Fibroblast of villous mesenchyme (primary cell): Measurements from ENCODE around the gene VPS18. TPM values are rescaled to one million over a fixed set of nuclear protein-coding genes. Genes with fewer than 3 reads are reported as not detected.

Source experiments
- DNase-seq: peaks from one replicate; pipeline ENCODE4 v3.0.0-alpha.2; 2010; ENCODE audit warnings: low read depth
- H3K4me3 ChIP-seq: 2 replicates; pipeline ENCODE4 v1.5.1; 2011; ENCODE audit warnings: low read depth, mild to moderate bottlenecking, low read length
- total RNA-seq: library from RNA; depleted of rRNA; stranded (reverse); fragments of >200 nt; gene quantifications from 2 replicates; pipeline ENCODE4 v1.2.3, GENCODE V29; 2012
- TF ChIP-seq, protein P1 (sequence below): IDR thresholded peaks from 2 replicates; pipeline ENCODE4 v1.5.1; 2012; ENCODE audit warnings: low read depth, mild to moderate bottlenecking, low read length; ENCODE audit not compliant: insufficient read depth

VPS18 gene
- total RNA-seq, 1 donor = 48.8 TPM

DNA sequence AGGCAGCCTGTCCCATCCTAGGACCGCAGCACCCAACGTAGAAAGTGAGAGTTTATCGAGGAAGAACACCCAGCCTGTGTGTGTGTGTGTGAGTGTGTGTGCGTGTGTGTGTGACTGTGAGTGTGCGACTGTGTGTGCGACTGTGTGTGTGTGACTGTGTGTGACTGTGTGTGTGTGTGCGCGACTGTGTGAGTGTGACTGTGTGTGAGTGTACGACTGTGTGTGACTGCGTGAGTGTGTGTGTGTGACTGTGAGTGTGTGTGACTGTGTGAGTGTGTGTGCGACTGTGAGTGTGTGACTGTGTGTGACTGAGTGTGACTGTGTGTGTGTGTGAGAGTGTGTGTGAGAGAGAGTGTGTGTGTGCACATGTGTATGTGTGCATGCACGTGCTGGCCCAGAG, 19.8 kb downstream of the VPS18 start:
- TF ChIP-seq, protein P1, sequence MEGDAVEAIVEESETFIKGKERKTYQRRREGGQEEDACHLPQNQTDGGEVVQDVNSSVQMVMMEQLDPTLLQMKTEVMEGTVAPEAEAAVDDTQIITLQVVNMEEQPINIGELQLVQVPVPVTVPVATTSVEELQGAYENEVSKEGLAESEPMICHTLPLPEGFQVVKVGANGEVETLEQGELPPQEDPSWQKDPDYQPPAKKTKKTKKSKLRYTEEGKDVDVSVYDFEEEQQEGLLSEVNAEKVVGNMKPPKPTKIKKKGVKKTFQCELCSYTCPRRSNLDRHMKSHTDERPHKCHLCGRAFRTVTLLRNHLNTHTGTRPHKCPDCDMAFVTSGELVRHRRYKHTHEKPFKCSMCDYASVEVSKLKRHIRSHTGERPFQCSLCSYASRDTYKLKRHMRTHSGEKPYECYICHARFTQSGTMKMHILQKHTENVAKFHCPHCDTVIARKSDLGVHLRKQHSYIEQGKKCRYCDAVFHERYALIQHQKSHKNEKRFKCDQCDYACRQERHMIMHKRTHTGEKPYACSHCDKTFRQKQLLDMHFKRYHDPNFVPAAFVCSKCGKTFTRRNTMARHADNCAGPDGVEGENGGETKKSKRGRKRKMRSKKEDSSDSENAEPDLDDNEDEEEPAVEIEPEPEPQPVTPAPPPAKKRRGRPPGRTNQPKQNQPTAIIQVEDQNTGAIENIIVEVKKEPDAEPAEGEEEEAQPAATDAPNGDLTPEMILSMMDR = no peak
- no peak for DNase-seq
- H3K4me3 ChIP-seq = no peak overlapping the region

DNA sequence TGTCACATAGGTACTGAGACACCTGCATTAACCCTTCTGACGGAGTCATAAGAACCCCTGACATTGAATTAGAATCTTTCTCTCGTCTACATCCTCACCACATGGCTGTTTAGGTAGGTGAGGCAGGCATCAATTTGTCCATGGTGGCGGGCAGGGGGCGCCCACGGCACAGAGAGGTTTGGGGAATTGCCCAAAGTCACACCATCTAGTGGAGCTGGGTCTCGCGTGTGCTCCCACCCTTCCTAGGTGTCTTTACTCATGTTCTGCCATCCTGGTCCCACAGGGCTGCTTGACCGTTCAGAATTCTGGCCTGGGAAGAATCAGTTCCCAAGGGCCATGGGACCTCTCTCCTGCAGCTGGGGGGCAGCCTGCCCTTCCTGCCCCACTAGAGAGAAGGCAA, 20.2 kb downstream of the VPS18 start:
- DNase-seq = no peak
- no peak overlapping the region for H3K4me3 ChIP-seq
- TF ChIP-seq, protein P1 = no peak

DNA sequence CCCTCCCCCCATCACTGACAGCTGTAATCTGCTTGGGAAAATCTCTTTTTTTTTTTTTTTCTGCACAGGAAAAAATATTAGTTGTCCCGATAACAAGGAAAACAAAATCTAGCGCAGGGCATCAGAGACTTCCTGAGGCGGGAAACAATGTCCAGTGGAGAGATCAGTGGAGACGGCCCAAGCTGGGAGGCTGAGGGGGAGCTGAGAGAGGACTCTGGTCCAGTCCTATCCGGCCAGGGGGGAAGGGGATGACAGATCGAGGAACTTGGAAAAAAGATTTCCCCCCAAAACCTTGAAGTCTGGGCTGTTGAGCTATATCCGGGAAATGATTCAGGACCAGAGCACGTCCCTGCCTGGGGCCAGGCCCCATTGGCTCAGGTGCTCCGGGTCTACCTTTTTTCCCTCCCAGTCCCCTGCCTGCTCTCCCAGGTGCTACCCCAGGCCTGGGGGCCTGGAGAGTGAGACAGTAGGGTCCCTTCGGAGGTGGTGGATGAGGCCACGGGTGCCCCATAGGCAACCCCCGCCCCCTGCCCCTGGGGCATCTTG, 20.9 kb downstream of the VPS18 start:
- TF ChIP-seq, protein P1 = no peak
- no peak overlapping the region for H3K4me3 ChIP-seq

DNA sequence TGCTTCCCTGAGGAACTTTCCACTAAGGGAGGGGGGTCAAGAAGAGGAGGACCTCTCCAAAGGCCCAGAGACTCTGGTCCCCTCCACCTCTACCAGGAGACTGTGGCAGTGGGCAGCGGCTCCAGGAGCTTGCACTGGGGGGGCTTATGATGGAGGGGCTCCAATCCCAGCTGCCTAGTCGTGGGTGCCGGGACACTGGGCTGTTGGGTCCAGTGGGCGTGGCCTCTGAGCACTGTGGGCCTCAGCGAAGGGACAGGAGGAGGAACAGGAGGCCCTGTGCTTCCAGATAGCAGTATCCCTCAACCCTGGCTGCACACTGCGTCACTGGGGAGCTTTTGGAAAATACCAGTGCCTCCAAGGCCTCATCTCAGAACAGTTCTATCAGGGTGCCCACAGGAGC, 21.4 kb downstream of the VPS18 start:
- no peak for DNase-seq
- no peak overlapping the region for H3K4me3 ChIP-seq
- TF ChIP-seq, protein P1 = no peak

More for the DNA sequence above, 20.9 kb downstream of the VPS18 start:
- no peak for DNase-seq

DNA sequence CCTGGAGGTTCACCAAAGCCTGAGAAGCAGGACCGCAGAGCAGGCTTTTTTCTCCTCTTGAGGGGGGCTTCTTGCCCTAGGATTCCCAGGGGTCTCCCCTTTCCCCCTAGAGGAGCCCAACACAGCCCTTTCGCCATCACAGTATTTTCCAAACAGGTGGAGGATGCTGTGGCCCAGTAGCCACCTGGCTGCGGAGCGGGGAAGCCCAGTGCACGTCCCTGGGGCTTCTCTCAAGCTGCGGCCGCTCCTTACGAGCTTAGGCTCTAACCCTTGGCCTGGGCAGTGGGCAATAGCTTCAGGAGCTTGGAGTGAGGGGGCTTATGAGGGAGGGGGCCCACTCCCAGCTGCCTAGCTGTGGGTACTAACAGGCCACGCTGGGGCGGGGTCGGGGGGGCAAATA, 23.3 kb downstream of the VPS18 start:
- no peak overlapping the region for H3K4me3 ChIP-seq
- DNase-seq = no peak
- TF ChIP-seq, protein P1 = no peak

DNA sequence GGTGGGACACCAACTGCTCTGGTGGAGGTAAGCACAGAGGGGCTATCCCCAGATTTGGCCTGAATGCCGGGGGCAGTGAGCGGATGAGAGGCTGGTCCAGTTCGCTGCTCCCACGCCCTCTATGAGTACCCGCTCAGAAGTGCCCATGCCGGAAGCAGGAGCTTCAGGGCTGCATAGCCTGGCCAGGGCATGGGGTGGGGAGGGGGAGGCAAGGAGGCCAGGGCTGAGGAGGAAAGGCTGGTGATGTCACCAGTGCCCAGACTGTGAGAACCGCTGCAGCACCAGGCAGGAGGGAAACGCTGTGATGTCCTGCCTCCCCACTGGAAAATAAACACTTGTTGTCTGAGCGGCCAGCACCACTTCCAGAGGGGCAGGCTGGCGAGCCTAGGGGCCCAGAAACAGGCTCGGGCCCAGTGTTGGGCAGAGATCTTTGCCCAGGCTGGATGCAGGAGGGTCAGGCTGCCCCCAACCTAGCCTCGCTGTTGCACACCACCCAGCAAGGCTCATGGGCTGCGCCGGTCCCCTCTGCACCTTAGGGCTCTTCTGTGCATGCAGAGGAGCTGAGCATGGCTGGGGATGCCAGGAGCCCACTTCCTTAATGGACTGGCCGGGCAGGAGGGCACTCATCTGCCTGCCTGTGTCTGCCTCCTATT, 24.0 kb downstream of the VPS18 start:
- TF ChIP-seq, protein P1 = no peak
- DNase-seq = no peak
- no peak overlapping the region for H3K4me3 ChIP-seq

DNA sequence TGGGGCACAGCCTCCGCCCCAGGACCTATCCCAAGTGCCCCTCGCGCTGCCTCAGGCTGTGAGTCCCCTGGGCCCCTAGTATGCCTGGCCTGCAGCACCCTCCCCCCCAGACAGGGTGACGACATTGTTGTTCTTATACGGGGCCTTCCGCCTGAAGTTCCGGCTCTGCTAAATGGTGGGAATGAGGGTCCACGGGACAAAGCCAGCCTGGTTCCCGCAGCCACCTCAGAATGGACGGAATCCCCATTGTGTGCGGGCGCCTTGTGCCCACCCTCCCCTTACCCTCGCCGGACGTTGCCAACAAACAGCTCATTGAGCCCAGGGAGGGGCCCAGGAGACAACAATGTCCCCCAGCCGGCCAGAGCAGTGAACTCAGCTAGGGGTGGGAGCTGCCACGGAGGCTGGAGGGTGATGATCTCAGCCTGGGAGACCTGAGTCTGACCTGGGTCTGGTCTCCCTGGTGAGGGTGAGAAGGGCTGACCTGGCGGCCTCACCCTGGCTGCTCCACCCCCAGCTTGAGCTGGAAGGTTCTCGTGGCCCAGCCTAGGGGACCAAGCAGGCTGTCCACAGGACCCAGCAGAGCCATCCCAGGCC, 24.6 kb downstream of the VPS18 start:
- TF ChIP-seq, protein P1 = no peak
- no peak overlapping the region for H3K4me3 ChIP-seq
- no peak for DNase-seq
